HUES48 (cell line): ENCODE results near the gene HYKK.

Source experiments
- H3K27ac ChIP-seq: one replicate; pipeline ENCODE4 v1.7.0; 2013; ENCODE audit warnings: low read depth, low read length, inconsistent platforms
- H3K27me3 ChIP-seq: 2 replicates; pipeline ENCODE4 v1.6.1; 2013; ENCODE audit warnings: mild to moderate bottlenecking, low read length; ENCODE audit not compliant: control insufficient read depth, insufficient read depth
- H3K36me3 ChIP-seq: 2 replicates; pipeline ENCODE4 v1.6.1; 2013; ENCODE audit warnings: low read length; ENCODE audit not compliant: control insufficient read depth, insufficient read depth
- H3K4me1 ChIP-seq: 2 replicates; pipeline ENCODE4 v1.6.1; 2013; ENCODE audit warnings: mild to moderate bottlenecking, low read length; ENCODE audit not compliant: control insufficient read depth, insufficient read depth
- H3K4me3 ChIP-seq: 2 replicates; pipeline ENCODE4 v1.5.1; 2013; ENCODE audit warnings: mild to moderate bottlenecking, low read depth, low read length
- H3K9ac ChIP-seq: 2 replicates; pipeline ENCODE4 v1.6.1; 2013; ENCODE audit warnings: mild to moderate bottlenecking, low read depth, low read length, moderate library complexity
- H3K9me3 ChIP-seq: 2 replicates; pipeline ENCODE4 v1.6.1; 2013; ENCODE audit warnings: low read length; ENCODE audit not compliant: control insufficient read depth, insufficient read depth

HYKK gene, protein sequence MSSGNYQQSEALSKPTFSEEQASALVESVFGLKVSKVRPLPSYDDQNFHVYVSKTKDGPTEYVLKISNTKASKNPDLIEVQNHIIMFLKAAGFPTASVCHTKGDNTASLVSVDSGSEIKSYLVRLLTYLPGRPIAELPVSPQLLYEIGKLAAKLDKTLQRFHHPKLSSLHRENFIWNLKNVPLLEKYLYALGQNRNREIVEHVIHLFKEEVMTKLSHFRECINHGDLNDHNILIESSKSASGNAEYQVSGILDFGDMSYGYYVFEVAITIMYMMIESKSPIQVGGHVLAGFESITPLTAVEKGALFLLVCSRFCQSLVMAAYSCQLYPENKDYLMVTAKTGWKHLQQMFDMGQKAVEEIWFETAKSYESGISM

DNA sequence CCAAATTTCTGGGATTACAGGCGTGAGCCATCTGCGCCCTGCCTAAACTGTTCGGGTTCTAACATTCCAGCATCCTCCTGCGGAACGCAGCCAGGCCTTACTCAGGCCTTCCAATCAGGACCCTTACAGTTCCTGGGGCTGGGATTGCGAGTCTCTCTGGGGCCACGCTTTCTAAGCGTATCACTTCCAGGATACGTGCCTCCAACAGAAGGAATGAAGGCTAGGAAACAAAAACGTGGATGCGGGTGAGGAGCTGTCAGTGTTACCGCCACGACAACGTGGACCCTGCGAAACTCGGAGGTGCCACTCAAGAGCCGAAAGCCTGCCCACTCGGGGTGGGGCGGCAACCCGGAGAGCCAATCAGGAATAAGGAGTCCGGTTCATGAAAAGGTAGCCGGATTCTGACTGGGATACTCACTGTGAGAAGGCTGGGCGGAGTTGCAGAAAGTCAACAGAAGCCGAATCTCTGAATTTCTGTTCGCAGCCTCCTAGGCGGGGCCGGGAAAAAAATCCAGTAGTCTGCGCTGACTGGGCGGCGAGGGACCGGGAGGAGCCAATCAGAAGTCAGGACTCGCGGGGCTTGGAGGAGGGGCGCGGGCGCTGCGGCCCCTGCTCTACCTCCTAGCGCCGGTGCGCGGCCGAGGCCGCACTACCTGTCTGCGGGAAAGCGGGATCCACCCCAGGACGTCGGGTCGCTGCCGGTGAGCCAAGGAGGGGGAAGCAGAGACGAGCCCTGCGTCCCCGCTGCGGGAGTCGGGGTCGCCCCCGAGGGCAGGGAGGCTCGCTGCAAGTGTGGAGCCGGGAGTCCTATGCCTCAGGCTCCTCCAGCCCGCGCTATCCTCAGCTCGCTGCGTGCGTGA is at the start of gene HYKK:
TSS of gene HYKK (plus strand) at position 607 of the 860 bp plus-strand sequence. CDS start 5,512 bp downstream, outside the sequence.
- Histone ChIP-seq H3K9ac (0 out of 2 replicates have a peak within 1 kb of the TSS, but pooled peaks have one; percentile 1), H3K4me1 (no peaks in the 10 kb centered on the region), H3K27ac (peak within 1 kb of the TSS; percentile 56), H3K4me3 (peak within 1 kb of the TSS; percentile 73), H3K27me3 (peaks cover 17% of the 10 kb centered on the region), H3K36me3 (no peaks in the 10 kb centered on the region), H3K9me3 (no peaks in the 10 kb centered on the region)

DNA sequence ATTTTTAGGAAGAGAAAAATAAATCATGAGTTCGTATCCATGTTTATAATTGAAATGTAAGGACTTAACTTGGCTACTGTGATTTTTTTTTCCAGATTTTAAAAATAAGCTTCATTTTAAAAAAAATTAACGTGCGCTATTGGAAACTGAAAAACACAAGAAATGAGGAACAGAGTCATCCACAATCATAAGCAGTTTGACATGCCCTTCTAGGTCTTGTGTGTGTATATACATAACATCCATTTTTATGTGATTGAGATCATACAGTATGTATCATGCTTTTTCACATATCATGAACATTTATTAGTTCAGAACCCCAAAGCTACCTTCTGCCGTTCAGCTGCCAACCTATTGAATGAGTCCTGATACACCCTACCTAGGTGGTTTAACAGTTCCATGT is 46.6 kb upstream of the HYKK start:
- Histone ChIP-seq H3K4me3 (no peak overlapping the region), H3K9ac (no peak overlapping the region), H3K36me3 (peaks cover 33% of the 10 kb centered on the region), H3K27me3 (no peaks in the 10 kb centered on the region), H3K27ac (peak overlapping the region; percentile 37), H3K4me1 (peaks cover 26% of the 10 kb centered on the region), H3K9me3 (no peaks in the 10 kb centered on the region)

DNA sequence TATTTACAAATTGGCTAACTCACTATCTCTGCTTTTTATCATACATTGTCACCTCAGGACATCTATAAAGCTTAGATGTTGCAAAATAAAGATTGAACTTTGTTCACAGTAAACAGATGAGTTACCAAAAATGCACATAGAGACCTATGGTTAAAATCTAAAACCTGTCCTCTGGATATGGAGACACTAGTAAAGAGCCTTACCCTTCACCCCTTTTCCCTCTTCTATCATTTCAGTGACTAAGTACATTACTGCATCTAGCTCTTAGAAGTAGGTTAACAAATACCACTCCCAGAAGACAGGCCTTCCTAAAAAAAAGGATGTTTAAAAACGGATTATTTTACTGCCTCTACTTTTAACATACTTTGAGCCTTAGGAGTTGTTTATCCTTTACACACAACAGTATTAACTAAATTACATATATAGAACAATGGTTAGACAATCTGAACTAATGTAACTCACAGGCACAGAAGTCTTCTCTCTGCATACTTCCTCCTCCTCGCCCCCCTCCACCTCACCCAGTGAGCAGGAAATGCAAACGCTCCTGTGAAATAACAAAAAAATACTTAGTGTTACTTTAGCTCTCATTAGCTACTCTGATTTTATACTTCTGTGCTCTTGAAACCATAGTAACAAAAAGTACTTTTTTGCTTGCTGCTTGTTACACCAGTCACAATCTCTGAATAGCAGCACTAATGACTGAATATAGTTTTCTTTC is 46.0 kb upstream of the HYKK start:
- H3K4me3 ChIP-seq = no peak overlapping the region
- H3K9ac ChIP-seq = no peak overlapping the region
- peaks cover 29% of the 10 kb centered on the region for H3K4me1 ChIP-seq
- no peaks in the 10 kb centered on the region for H3K27me3 ChIP-seq
- peaks cover 39% of the 10 kb centered on the region for H3K36me3 ChIP-seq
- peak overlapping the region; percentile 37 for H3K27ac ChIP-seq
- no peaks in the 10 kb centered on the region for H3K9me3 ChIP-seq

DNA sequence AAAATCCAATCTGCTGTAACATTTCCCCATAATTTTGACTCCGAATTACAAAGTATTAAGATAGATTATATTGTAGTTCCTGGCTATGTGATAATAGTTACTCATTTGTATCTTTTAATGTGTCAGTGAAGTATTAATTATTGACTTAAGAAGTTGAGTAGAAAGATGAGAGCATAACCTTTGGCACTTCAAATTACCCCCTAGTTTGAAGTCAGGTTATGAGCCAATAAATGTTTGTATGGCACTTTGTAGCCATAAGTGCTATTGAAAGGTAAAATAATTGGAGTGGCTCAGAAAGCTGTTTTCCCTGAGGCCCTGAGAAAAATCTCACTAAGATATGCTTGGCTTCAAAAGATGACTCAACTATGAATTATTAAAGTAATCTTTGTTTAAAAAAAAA is 38.3 kb upstream of the HYKK start:
- H3K36me3 ChIP-seq = peaks cover 92% of the 10 kb centered on the region
- H3K9ac ChIP-seq = no peak overlapping the region
- no peak overlapping the region for H3K4me3 ChIP-seq
- no peaks in the 10 kb centered on the region for H3K9me3 ChIP-seq
- H3K27me3 ChIP-seq = no peaks in the 10 kb centered on the region
- H3K4me1 ChIP-seq = peaks cover 10% of the 10 kb centered on the region; the same call in 1 of the 2 replicates
- H3K27ac ChIP-seq = no peak overlapping the region

GRCh38 chr15:78477295-78477694 is 30.1 kb upstream of the HYKK start:
- no peak overlapping the region for H3K27ac ChIP-seq
- no peaks in the 10 kb centered on the region for H3K4me1 ChIP-seq
- peaks cover 80% of the 10 kb centered on the region for H3K36me3 ChIP-seq
- H3K9me3 ChIP-seq = no peaks in the 10 kb centered on the region
- H3K4me3 ChIP-seq = no peak overlapping the region
- no peak overlapping the region for H3K9ac ChIP-seq
- no peaks in the 10 kb centered on the region for H3K27me3 ChIP-seq

DNA sequence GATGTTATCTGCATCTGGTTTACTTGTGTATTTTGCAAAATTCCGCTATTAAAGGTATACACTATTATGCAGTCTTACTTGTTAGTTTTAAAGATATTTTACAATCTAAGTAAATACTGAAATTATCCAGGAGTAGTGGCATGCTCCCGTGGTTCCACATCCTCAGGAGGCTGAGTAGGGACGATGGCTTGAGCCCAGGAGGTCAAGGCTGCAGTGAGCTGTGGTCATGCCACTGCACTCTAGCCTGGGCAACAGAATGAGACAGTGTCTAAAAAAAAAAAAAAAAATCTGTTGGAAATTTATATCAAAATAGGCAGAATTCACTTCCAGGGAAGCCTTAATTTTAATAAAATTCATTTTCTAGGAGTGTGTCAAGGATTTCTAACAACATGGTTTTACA is 27.7 kb upstream of the HYKK start:
- H3K36me3 ChIP-seq = peaks cover 76% of the 10 kb centered on the region
- no peak overlapping the region for H3K27ac ChIP-seq
- no peaks in the 10 kb centered on the region for H3K4me1 ChIP-seq
- no peak overlapping the region for H3K9ac ChIP-seq
- no peaks in the 10 kb centered on the region for H3K9me3 ChIP-seq
- no peak overlapping the region for H3K4me3 ChIP-seq
- H3K27me3 ChIP-seq = no peaks in the 10 kb centered on the region

DNA sequence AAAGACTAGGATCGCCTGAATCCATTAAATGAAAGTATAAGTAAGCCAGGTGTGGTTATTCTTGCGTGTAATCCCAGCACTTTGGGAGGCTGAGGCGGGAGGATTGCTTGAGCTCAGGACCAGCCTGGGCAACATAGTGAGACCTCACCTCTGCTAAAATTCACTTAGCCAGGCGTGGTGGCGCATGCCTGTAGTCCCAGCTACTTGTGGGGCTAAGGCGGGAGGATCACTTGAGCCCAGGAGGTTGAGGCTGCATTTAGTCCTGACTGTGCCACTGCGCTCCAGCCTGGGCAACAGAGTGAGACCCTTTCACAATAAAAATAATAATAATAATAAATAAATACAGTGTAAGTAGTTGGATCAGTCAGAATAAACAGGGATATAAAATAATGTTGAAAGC is 25.5 kb upstream of the HYKK start:
- H3K27ac ChIP-seq = no peak overlapping the region
- no peaks in the 10 kb centered on the region for H3K27me3 ChIP-seq
- no peak overlapping the region for H3K9ac ChIP-seq
- H3K4me3 ChIP-seq = no peak overlapping the region
- H3K9me3 ChIP-seq = no peaks in the 10 kb centered on the region
- no peaks in the 10 kb centered on the region for H3K4me1 ChIP-seq
- H3K36me3 ChIP-seq = peaks cover 78% of the 10 kb centered on the region

- no peaks in the 10 kb centered on the region for H3K27me3 ChIP-seq
- H3K4me3 ChIP-seq = no peak overlapping the region
- H3K4me1 ChIP-seq = no peaks in the 10 kb centered on the region
- no peaks in the 10 kb centered on the region for H3K9me3 ChIP-seq
- H3K36me3 ChIP-seq = peaks cover 99% of the 10 kb centered on the region
- no peak overlapping the region for H3K9ac ChIP-seq
- no peak overlapping the region for H3K27ac ChIP-seq
Observed at GRCh38 chr15:78492872-78493271, 14.5 kb upstream of the HYKK start.

GRCh38 chr15:78501857-78502256 is 5.5 kb upstream of the HYKK start:
- no peaks in the 10 kb centered on the region for H3K9me3 ChIP-seq
- H3K36me3 ChIP-seq = peaks cover 41% of the 10 kb centered on the region
- H3K4me1 ChIP-seq = no peaks in the 10 kb centered on the region
- H3K27me3 ChIP-seq = no peaks in the 10 kb centered on the region
- H3K27ac ChIP-seq = no peak overlapping the region
- H3K4me3 ChIP-seq = no peak overlapping the region
- no peak overlapping the region for H3K9ac ChIP-seq

GRCh38 chr15:78502641-78503040 is 4.7 kb upstream of the HYKK start:
- H3K9me3 ChIP-seq = no peaks in the 10 kb centered on the region
- H3K4me3 ChIP-seq = no peak overlapping the region
- H3K9ac ChIP-seq = no peak overlapping the region
- H3K4me1 ChIP-seq = no peaks in the 10 kb centered on the region
- H3K27me3 ChIP-seq = no peaks in the 10 kb centered on the region
- no peak overlapping the region for H3K27ac ChIP-seq
- peaks cover 33% of the 10 kb centered on the region for H3K36me3 ChIP-seq
